Body of pancreas (tissue), 4 donors: ENCODE data around the gene NPNT.

ENCODE experiments used
- CTCF ChIP-seq, 7 experiments: fragments of 450-650 bp in 4 of 7; fragments of 200-600 bp in 3 of 7; sonication (generic) in 3 of 7; IDR thresholded peaks; one replicate each; pipeline ENCODE4 v1.5.1; 2016 to 2019; ENCODE audit warnings: antibody characterized with exemption in 7 of 7
- POLR2A ChIP-seq, 3 donors: fragments of 450-650 bp; IDR thresholded peaks; one replicate each; pipeline ENCODE4 v1.6.1; 2016; ENCODE audit warnings: antibody characterized with exemption in 3 of 3, mild to moderate bottlenecking in 2 of 3

- no peak for TF ChIP-seq CTCF (IDR thresholded peaks at IDR 0.05)
- no peak for TF ChIP-seq POLR2A (IDR thresholded peaks at IDR 0.05)
Measured at GRCh38 chr4:105952591-105952990, 57.3 kb downstream of the NPNT start.
